ENCODE data around the gene MYO5B. TPM values are rescaled to one million over a fixed set of nuclear protein-coding genes. Genes with fewer than 3 reads are reported as not detected.

The MYO5B gene
- total and polyA plus RNA-seq, 2 of the 4 experiments (the other 2 are of a cell fraction): 0.24 to 0.54 TPM

GRCh38 chr18:50039746-50040145 is 155.2 kb downstream of the MYO5B start:
- no peak overlapping the region for H2BK120ac ChIP-seq (ENCODE audit: low read depth, low read length)
- no peak for DNase-seq
- H3K56ac ChIP-seq (ENCODE audit: extremely low read depth, insufficient read depth, low read length): no peak overlapping the region
- no peak overlapping the region for H2BK5ac ChIP-seq (ENCODE audit: low read depth, low read length, poor library complexity, severe bottlenecking)
- H3K4ac ChIP-seq (ENCODE audit: low read depth, low read length): no peak overlapping the region
- no TSS peak for BruUV-seq (replicated peaks)
- TF ChIP-seq RFX5 (IDR thresholded peaks at IDR 0.05; ENCODE audit: low read depth, low read length) (no peak), BHLHE40 (IDR thresholded peaks at IDR 0.05; ENCODE audit: low read depth, low read length) (no peak), MXI1 (IDR thresholded peaks at IDR 0.05; ENCODE audit: borderline replicate concordance, low read depth, low read length) (no peak), RCOR1 (IDR thresholded peaks at IDR 0.05; ENCODE audit: insufficient replicate concordance, low read length) (no peak), CTCF (conservative IDR thresholded peaks at IDR 0.05; ENCODE audit: low read depth, low read length) (no peak), CHD1 (IDR thresholded peaks at IDR 0.05; ENCODE audit: low read depth, low read length) (no peak), NFE2L2 (IDR thresholded peaks at IDR 0.05; ENCODE audit: low read depth, low read length) (no peak), SMC3 (IDR thresholded peaks at IDR 0.05; ENCODE audit: low read depth, low read length) (no peak), CEBPB (IDR thresholded peaks at IDR 0.05; ENCODE audit: low read depth, low read length) (no peak), POLR2A (IDR thresholded peaks at IDR 0.05; ENCODE audit: low read depth, low read length) (no peak), RAD21 (IDR thresholded peaks at IDR 0.05; ENCODE audit: low read length) (no peak), MAFK (IDR thresholded peaks at IDR 0.05; ENCODE audit: low read depth, low read length) (no peak), USF2 (IDR thresholded peaks at IDR 0.05; ENCODE audit: low read depth, low read length) (no peak), FOS (IDR thresholded peaks at IDR 0.05; ENCODE audit: low read depth, low read length) (no peak), MAZ (IDR thresholded peaks at IDR 0.05; ENCODE audit: borderline replicate concordance, low read depth, low read length) (no peak)
- TF ChIP-seq, protein P1, sequence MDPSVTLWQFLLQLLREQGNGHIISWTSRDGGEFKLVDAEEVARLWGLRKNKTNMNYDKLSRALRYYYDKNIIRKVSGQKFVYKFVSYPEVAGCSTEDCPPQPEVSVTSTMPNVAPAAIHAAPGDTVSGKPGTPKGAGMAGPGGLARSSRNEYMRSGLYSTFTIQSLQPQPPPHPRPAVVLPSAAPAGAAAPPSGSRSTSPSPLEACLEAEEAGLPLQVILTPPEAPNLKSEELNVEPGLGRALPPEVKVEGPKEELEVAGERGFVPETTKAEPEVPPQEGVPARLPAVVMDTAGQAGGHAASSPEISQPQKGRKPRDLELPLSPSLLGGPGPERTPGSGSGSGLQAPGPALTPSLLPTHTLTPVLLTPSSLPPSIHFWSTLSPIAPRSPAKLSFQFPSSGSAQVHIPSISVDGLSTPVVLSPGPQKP (IDR thresholded peaks at IDR 0.05; ENCODE audit: borderline replicate concordance, low read depth, low read length): no peak
- CTCF ChIA-PET: no interaction called here
- H3K27ac ChIP-seq (ENCODE audit: insufficient read depth, low read length): no peak overlapping the region
- no peak overlapping the region for H3K9ac ChIP-seq (ENCODE audit: low read depth, low read length)
- dilution Hi-C loops (cut with HindIII; ENCODE audit: low sequenced_read_pairs, unreplicated experiment) (no loop called here), intact Hi-C loops (cut with micrococcal nuclease) (no loop called here), in situ Hi-C loops (cut with MboI; ENCODE audit: low sequenced_read_pairs) (no loop called here)
- no peak for ATAC-seq (ENCODE audit: low read depth)
- H2AK9ac ChIP-seq (replicated peaks; ENCODE audit: low read depth, low read length, poor library complexity): no peak overlapping the region
- no peaks in the 10 kb centered on the region for H3K27me3 ChIP-seq (ENCODE audit: control insufficient read depth, insufficient read depth, low read length)
- POLR2A ChIA-PET (ENCODE audit: unreplicated experiment): no interaction called here
- WGBS, 2 experiments (ENCODE audit: extremely low coverage in 2 of 2, insufficient read length in 1 of 2): no CpG with 5 or more reads among the region's 5 CpGs
- no peak overlapping the region for H3K18ac ChIP-seq (ENCODE audit: low read depth, low read length)
- H2BK20ac ChIP-seq (ENCODE audit: low read depth, low read length): no peak overlapping the region
- H3K23ac ChIP-seq (ENCODE audit: low read depth, low read length): no peak overlapping the region
- H3K79me1 ChIP-seq (ENCODE audit: low read depth in 1 of 2, low read length in 2 of 2): no peaks in the 10 kb centered on the region
- no peak overlapping the region for H4K5ac ChIP-seq (ENCODE audit: low read depth, low read length)
- no peaks in the 10 kb centered on the region for H3K36me3 ChIP-seq (ENCODE audit: control insufficient read depth, insufficient read depth, low read length)
- H2AK5ac ChIP-seq (ENCODE audit: low read depth, low read length): no peak overlapping the region
- H3K4me3 ChIP-seq (ENCODE audit: insufficient read depth, low read depth, low read length): no peak overlapping the region
- no peaks in the 10 kb centered on the region; the same call in 1 of the 2 replicates for H3K9me1 ChIP-seq (ENCODE audit: insufficient read depth, low read length)
- no peak overlapping the region for H3K14ac ChIP-seq (replicated peaks; ENCODE audit: low read depth, low read length)
- no peaks in the 10 kb centered on the region for H3K4me1 ChIP-seq (ENCODE audit: control insufficient read depth, insufficient read depth, low read length)
- H4K8ac ChIP-seq (ENCODE audit: low read depth in 2 of 2, low read length in 2 of 2): no peak overlapping the region
- no peaks in the 10 kb centered on the region for H4K20me1 ChIP-seq (ENCODE audit: insufficient read depth, low read length)
- no peak overlapping the region for H4K91ac ChIP-seq (ENCODE audit: insufficient read depth, low read depth, low read length)
- no peaks in the 10 kb centered on the region for H3K9me3 ChIP-seq (ENCODE audit: control insufficient read depth, insufficient read depth, low read length)
- no peak overlapping the region for H2AFZ ChIP-seq (replicated peaks; ENCODE audit: low read length, poor library complexity)
- no peak overlapping the region for H2BK15ac ChIP-seq (ENCODE audit: low read depth, low read length)
- no peak overlapping the region for H3K4me2 ChIP-seq (ENCODE audit: low read depth, low read length)

Data from IMR-90 (cell line).